NCI-H2196 treated with DMSO at 0.1 percent for 48 hours (cell line): ENCODE data around the gene COL5A1.
"Not testable (repeated sequence)": the region's sequence is repeated elsewhere in the genome, so short reads cannot be mapped to it uniquely, and the experiment has no call there.

Source experiments
- DNase-seq: peaks from one replicate; lab custom pipeline; 2025; ENCODE audit not compliant: unreplicated experiment; lab: John Stamatoyannopoulos, UW

COL5A1 gene

DNA sequence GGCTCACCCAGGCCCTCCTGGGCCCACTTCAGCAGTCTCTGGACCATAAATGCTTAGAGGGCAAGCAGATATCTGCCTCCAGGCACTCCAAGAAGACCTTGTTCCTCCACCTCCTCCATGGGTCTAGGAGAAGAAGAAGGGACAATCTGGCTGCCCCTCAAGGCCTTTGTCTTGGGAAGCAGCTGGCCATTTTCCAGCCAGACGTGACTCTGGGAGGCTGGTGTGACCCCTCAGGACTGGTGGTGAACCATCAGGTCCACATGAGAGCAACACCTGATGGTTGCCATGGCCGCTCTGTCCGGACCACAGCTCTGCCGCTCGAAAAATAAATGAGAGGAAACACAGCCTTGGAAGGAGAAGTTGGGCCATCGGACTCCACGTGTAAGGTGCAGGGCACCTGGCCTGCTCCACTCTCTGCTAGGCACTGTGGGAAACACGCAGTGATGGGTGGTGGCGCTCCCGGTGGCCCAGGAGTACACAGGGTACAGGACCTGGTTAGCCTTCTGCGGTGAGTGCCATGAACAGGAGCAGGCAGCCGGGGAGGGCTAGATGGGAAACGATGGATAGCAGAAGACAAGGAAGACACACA lies 3.0 kb upstream of the COL5A1 start:
- DNase-seq = no peak

DNA sequence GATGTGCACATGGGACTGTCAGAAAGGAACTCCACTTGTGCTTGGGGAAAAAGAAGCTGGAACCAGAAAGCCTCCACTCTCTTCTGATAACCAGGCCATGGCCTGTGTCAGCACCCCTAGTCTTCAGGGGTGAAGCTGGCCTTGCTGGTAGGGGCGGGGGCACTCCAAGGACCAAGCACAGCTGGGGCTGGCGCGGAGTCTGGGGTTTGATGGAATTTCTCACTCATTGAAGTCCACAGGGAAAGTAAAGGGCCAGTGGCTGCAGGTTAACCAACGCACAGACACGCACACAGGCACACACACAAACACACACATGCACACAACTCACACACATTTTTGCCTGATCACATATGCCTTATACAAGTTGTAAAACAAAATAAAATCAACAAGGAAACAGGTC lies 1.6 kb upstream of the COL5A1 start:
- no peak for DNase-seq

DNA sequence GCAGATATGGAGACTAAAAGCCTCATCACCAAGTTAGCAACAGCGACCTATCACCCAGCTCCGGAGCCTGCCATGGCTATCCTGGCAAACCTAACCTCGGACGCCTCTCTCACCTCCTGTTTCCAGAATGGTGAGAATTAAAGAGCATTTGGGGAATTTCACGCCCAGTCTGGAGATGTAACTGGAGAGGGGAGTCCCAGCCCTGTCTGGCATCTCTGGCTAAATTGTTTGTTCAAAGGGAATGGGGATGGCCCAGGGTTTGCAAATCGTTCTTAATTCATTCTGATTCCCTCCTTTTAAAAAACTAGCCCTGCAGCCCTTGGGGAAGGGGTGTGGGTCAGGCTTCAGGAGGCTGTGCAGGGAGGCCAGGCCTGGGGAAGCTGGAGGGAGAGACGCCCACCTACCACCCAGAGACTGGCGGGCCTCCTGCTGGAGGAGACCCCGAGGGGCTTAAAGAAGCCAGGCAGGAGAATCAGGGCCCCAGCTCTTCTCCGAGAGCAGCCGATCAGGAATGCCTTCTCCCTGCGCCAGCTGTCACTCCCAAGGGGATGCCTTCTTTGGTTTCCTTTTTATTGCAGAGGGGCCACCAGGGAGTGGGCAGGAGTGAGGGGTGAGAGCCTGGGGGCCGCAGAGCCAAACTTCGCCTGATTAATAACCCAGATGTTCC lies 964 bp upstream of the COL5A1 start:
- no peak for DNase-seq

DNA sequence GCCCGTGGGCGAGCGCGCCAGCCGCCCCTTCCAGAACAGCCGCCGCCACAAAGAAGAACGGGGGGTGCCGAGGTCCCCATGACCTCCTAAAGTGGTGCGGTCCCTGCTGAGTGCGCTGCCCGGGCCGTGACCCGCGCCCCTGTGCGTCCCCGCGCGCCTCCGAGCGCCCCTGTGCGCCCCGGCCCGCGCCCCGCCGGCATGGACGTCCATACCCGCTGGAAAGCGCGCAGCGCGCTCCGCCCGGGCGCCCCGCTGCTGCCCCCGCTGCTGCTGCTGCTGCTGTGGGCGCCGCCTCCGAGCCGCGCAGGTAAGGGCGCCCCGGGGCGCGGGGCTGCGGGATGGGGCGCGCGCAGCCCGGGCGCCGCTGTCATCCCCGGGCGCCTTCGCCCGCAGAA lies 384 bp downstream of the COL5A1 start:
- no peak for DNase-seq

DNA sequence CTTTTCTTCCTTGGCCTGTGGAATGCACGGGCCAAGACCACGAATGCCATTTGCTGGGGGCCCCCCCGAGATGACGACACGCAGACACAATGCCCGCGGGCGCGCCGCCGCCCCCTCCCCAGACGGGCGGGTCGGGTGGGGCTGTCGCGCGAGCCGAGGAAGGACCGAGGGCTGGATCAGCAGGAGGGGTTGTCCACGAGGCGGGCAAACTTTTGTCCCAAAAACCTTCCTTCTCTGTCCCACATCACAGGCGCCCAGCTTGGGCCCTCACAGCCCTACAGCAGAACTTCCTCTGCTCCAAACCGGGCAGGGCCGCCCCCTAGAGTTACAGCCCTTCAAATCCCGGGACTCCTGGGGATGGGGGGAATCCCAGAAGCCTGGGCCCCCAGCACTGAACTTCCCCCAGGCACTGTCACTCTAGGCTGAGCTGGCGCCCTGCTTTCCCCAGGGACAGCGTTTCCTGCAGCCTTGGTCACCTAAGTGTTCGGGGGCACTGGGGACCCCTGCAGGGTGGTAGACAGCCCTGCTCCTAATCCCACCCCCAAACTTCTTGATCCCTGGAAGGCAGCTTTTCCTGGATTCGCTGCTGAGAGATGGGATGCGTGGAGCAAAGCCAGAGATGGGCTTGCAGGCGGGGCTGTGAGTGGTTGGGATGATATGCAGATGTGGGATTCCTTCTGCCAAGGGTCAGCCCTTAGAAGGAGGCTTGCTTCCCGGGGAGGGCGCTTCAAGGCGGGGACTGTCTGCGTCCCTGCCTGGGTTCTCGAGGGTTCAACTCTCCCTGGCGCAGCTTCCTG lies 980 bp downstream of the COL5A1 start:
- no peak for DNase-seq

DNA sequence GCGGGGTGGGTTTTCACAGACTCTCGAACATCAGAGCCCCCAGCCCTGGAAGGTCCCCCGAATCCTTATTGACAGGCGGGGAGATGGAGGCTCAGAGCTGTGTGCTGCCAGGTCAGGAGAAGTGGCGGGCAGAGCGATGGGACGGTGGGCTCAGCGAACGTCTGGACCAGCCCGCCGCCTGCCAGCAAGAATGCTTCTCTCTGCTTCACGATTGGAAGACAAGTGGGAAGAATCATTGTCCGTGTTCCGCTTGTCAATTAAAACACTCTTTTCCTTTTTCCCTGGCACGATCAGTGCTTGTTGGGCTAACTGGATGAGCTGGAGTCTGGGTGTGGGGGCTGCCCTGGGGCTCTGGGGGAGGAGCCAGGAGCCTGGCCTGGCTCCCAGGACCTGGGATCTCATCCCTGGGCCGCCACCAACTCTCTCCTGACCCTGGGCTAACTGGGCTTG lies 1.6 kb downstream of the COL5A1 start:
- no peak for DNase-seq

DNA sequence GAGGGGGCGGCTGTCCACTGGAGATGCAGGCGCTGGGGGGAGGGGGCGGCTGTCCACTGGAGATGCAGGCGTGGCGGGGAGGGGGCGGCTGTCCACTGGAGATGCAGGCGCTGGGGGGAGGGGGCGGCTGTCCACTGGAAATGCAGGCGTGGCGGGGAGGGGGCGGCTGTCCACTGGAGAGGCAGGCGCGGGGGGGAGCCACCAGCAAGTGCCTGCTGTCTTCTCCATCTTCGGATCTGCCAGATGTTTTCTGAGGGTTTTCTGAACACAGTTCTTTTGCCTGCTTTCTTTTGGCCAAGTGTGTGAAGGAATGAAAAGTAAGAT lies 2.8 kb downstream of the COL5A1 start:
- DNase-seq = not testable (repeated sequence)

DNA sequence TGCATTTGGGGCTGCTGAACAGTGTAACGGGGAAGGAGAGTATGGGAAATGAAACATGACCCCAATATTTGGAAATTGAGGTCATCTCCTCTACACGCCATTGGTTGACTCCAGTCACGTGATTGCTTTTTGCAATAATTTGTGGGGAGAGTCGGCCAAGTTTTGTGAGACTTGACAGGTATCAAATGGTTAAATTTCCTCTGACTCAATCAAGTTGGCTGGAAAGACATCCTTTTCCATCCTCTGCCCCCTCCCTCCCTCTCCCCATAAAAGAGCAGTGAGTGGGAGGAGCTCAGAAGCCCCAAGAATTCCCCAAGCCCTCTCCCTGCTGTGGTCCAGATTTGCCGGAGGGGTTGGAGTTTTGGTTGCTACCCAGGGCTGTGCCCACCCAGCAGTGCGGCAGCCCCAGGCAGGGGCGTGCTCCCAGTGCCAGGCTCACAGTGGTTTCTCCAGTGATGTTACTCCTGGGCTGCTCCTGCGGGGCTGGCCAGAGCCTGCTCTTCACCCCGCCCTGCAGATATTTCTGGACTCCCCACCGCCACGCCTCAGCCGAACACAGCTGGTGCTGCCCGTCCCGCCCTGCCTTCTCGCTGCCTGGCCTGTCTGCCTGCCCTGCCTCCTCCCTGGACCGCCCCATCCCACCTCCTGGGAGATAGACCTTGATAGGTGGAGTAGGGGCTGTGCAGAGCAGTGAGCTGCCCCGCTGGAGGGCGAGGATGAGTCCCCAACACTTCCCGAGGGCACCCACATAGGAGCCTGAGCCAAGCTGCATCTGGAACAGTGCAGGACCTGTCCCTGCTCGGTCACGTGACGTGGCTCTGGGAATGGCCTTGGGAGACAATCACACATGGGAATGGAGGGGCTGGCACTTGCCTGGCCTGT lies 3.4 kb downstream of the COL5A1 start:
- no peak for DNase-seq

DNA sequence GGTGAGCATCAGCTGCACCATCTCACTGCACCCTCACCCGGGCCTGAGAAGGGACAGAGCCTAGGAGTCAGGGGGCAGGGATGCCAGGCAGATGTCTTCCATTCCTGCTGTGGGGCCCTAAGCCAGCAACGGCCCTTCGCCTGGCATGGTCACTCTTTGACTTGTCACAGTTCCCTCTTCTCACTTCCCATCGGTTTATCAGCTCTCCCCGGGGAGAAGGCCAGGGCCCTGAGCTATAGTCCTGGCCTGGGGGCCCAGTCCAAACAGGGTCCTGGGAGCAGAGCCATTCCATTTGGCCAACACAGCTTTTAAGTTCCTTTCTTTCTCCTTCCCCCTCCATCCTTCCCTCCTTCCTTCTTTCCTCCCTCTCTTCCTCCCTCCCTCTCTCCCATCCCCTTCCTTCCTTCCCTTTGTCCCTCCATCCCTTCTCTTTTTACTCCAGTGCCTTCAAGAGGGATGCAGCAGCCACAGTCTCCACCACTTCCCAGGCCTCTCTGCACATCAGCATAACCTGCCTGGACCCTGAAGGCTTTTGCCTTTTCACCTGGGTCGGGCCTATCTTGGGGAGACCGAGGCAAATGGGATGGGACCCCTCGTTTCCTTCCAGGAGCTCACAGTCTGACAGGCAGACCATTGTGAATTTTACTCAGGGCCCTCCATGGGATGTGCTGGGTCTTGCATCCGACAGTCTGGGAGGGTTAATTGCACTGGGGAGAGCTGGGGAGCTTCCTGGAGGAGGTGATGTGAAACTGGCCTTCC lies 4.2 kb downstream of the COL5A1 start:
- no peak for DNase-seq

DNA sequence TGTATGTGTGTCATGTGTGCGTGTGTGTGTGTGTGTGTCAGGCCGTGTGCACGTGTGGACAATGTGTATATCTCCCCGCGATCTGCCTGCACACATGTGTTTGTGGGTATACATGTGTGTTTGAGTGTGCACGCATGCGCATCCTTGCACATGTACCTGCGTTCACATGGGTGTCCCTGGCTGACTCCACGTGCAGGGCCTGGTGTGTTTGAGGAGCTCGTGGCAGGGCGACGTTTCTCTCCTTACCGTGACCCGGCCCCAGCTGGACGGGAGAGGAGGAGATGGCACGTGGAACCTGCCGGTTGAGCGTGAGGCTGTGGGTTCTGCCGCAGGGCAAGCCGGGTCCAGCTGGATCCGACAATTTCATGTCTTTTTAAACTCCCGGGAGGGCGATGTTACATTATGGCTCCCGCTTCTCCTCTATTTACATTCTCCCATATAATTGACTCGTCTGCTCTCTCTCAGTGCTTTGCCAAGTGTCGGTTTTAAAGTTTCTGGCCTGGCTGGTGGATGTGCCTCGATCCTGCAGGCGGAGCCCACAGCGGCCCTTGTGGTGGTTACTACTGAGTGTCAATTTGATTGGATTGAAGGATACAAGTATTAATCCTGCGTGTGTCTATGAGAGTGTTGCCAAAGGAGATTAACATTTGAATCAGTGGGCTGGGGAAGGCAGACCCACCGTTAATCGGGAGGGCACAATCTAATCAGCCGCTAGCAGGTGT lies 5.9 kb downstream of the COL5A1 start:
- no peak for DNase-seq

DNA sequence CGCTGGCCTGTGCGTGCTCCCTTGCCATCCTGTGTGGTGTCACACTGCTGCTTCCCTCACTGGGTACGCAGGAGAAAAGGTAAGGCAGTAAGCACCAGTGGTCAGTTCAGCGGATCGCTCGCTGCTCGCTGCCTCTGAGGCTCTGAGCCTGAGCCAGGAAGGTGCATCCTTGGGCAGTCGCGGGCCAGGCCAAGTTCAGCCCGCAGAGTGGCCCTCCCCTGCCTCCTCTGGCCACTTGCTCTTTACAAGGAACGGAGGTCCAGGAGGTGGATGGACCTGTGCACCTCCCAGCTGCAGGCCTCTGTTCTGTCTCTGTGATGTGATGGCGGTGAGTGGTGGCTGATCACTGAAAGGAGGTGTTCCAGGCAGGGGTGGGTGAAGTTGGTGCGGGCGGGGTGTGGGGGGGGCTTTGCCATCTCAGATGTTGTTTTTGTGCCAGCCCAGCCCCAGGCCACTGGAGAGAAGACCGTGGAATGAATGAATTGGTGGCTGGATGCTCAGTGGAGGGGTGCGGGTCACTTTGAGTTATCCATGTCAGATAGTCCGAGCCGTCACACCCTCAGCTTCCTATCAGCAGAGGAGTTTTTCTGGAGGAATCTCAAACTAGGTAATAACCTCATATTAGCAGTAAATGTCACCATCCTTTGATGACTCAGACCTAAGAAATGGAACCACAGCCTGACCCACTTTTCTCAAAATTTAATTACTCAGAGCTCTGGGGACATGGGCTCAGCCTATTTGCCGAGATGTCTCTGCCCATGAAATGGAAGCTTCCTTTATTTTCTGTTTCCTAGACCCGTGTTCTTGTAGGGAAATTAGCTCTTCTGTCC lies 7.3 kb downstream of the COL5A1 start:
- DNase-seq = no peak

DNA sequence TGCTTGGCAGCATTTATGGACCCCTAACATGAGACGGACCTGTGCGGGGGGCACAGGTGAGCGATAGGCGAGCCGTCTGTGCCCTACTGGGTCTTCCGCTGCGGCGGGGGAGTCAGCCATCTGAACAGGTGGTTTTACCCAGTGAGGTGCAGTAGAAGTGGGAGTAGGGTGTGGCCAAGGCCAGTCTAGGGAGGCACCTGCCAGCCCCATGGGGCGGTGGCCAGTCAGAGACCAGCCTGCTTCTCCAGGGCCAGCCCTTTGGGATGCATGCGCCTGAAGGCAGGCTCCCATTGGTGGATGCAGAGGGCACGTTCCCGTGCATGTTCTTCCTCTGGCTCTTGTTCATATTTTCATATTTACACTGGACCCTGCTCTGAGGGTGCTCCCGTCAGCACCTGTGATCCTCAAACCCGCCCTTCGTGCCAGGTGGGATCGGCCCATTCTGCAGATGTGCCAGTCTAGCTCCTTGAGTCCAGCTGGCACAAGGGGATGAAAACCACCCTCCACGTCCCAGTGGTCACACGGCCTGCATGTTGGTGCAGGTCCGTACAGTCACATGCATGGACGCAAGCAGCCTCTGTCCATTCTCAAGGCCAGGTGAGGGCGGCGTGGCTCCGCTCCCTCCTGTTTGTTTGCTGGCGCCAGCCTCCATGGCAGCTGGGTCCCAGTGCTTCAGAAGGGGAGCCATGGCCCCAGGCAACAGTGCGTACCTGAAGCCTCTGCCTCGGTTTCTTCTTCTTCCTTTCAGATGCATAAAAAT lies 9.0 kb downstream of the COL5A1 start:
- DNase-seq = no peak

DNA sequence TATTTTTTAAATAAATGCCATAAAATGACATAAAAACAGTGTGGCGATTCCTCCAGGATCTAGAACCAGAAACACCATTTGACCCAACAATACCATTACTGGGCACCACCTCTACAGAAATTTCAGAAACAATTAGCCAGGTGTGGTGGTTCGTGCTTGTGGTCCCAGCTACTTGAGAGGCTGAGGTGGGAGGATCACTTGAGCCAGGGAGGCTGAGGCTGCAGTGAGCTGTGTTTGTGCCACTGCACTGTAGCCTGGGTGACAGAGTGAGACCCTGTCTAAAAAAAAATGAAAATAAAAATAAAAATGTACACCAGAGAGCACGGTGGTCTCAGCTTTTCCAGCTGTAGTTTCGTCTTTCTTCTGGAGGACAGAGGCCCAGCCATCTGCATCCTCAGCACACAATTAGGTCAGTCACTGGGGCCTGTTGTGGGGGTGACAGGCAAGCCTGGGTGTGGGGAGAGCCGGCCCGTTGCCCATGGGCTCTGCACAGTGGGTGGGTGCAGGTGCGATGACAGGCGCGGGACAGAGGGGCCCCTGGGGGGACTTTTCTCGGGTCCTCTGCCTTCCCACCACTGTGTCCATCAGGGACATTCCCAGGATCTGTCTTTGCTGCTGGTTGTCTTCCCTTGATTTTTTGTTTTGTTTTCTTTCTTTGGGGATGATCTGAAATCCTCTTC lies 9.8 kb downstream of the COL5A1 start:
- no peak for DNase-seq

DNA sequence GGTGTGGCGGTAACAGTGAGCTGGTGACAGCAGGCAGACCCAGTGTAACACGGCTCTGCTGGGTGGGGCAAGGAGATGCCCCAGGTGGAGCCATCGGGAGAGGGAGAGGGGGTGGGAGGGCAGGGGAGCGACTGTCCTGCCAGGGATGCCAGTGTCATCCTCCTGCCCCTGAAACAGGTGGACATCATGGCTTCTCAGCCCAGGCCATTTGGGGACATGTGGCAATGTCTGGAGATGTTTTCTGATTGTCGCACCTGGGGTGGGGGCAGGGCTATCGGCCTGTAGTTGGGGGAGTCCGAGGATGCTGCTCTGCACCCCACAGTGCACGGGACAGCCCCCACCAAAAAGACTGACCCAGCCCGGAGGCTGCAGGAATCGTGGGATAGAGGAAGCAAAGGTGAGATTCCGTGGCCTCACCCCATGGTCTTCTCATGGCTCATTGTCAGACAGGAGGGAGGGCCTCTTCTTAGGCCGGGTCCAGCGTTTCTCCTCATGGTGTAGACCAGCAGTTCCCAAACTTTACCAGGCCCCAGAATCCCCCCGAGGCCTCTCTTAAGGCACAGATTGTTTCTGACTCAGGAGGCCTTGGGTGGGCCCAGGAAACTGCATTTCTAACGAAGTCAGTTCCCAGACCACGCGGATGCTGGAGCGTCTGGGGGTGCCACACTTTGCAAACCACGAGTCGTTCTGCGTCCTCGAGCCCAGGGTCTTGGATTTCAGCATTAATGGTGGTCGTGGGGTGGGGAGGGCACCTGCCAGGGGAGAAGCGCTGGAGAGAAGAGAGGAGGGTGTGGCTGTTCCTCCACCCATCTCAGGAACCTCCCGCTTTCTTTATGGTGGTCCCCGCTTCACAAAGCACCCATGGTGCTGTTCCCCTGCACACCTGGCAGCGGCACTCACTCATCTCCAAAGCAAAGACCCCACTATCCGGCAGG lies 11.0 kb downstream of the COL5A1 start:
- DNase-seq = no peak

DNA sequence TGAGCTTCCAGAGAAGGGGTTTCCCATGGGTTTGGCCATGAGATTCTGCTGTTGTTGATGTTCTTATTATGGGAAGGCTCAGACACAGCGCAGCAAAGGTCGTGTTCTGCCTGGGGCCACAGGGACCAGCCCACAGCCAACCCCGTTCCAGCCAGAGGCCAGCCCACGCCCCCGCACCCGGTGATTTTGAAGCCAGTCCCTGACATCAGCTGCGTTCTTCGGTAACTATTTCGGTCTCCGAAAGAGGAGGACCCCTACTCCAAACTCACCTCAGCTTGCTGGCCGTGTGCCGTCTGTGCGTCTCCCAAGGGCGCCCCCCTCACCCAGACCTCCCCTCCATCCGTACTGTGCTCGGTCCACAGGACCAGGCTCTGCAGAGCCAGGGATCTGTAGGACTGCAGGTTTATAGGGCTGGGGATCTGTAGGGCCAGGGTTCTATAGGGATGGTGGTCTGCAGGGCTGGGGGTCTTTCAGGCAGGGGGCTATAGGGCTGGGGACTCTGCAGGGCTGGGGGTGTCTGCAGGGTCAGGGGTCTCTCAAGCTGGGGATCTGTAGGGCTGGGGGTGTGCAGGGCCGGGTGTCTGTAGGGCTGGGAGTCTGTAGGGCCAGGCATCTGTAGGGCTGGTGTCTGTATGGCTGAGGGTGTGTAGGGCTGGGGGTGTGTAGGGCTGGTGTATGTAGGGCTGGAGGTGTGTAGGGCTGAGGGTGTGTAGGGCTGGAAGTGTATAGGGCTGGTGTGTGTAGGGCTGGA lies 11.8 kb downstream of the COL5A1 start:
- no peak for DNase-seq

DNA sequence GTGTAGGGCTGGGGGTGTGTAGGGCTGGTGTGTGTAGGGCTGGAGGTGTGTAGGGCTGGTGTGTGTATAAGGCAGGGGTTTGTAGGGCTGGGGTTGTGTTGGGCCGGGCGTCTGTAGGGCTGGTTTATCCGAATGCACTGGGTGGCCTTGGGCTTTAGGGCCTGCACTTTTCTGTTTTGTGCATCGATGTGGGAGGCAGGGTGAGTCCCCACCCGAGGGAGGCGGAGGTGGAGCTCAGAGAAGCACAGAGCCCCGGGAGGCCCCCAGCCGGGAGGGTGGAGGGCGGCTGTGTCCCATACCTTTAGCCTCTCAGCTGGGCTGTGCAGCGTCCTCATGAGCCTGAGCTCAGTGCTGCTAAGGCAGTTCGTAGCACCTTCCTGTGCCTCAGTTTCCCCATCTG lies 13.5 kb downstream of the COL5A1 start:
- DNase-seq = no peak
